ENCODE measurements around the gene NAA10. TPM values are rescaled to one million over a fixed set of nuclear protein-coding genes. Genes with fewer than 3 reads are reported as not detected.

NAA10 gene
- total RNA-seq, 2 donors from 2014 or later, result 30.3 to 74.7 TPM

- Histone ChIP-seq H3K4me1 (peaks cover 26% of the 10 kb centered on the region), H3K9me3 (no peaks in the 10 kb centered on the region), H3K27ac (peak overlapping the region; percentile 76 to 96 (median 88)), H3K27me3 (no peaks in the 10 kb centered on the region), H3K4me3 (peak overlapping the region in 1 of 2 donors; percentile 6), H3K36me3 (replicated peaks in 1 of 2; ENCODE audit: insufficient read depth in 1 of 2, low read depth in 2 of 2) (no peaks in the 10 kb centered on the region)
- TF ChIP-seq CTCF (IDR thresholded peaks at IDR 0.05) (peak in 1 of 7 experiments; percentile 11), POLR2A (IDR thresholded peaks at IDR 0.05) (peak; percentile 78 to 81 (median 80))
- 0% methylated on average over 16 to 40 of the region's 76 CpGs for WGBS, 2 donors
- ATAC-seq (peak; percentile 95), DNase-seq (peak; percentile 94 to 97 (median 96))
- intact Hi-C loops (cut with DNase I), result no loop called here
Observed at GRCh38 chrX:153927922-153928760, 6.7 kb downstream of the NAA10 start.

GRCh38 chrX:153927672-153927921 lies 7.2 kb downstream of the NAA10 start:
- intact Hi-C loops (cut with DNase I), result no loop called here
- no peak for DNase-seq
- ATAC-seq, result no peak
- Histone ChIP-seq H3K4me3 (peak overlapping the region in 1 of 2 donors; percentile 6), H3K27ac (peak overlapping the region; percentile 76 to 96 (median 88)), H3K36me3 (replicated peaks in 1 of 2; ENCODE audit: insufficient read depth in 1 of 2, low read depth in 2 of 2) (no peaks in the 10 kb centered on the region), H3K9me3 (no peaks in the 10 kb centered on the region), H3K4me1 (peaks cover 29% of the 10 kb centered on the region), H3K27me3 (no peaks in the 10 kb centered on the region)
- TF ChIP-seq CTCF (IDR thresholded peaks at IDR 0.05) (no peak), POLR2A (IDR thresholded peaks at IDR 0.05) (no peak)
- 0 to 1% methylated on average over 1 to 8 of the region's 8 CpGs for WGBS, 2 donors

DNA sequence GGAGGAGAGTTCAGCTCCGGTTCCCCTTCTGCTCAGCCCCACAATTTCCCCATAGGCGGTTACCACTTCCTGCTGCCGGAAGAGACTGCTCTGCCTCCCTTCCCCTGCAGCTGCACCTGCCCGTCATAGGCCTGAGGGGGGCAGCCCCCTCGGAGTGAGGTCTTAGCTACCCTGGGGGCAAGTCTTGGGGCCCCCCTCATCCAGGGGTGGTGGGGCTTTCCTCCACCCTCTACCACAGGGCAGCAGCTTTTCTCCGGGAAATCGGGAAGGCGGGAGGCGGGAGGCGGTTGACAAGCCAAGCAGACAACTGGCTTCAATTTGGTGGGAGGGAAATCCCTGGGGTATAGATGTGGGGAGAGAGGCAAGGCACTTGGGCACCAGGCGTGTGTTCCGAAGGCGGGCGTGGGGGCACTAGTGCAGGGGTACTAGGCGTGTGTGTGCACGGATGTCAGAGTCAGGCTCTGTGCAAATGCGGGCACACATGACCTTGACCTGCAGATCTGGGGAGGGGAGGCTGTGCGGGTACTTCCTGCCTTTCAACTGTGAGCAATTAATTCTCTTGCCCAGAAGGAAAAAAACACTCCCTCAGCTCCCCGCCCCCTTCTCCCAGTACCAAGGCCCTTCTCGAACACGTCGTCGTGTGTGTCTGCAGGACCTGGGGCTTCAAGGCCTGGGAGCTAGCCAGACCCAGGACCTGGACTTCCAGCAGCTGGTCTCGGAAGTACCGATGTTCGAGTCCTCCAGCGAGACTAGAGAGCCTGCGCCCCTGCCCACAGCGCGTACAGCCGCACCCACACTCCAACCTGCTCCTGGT lies 7.8 kb downstream of the NAA10 start:
- intact Hi-C loops (cut with DNase I), result no loop called here
- Histone ChIP-seq H3K4me1 (peaks cover 29% of the 10 kb centered on the region), H3K4me3 (peak overlapping the region in 1 of 2 donors; percentile 6), H3K27me3 (no peaks in the 10 kb centered on the region), H3K36me3 (replicated peaks in 1 of 2; ENCODE audit: insufficient read depth in 1 of 2, low read depth in 2 of 2) (no peaks in the 10 kb centered on the region), H3K27ac (peak overlapping the region; percentile 76 to 96 (median 88)), H3K9me3 (no peaks in the 10 kb centered on the region)
- 10 to 11% methylated on average over 13 to 22 of the region's 31 CpGs for WGBS, 2 donors
- ATAC-seq (no peak), DNase-seq (peak; percentile 26 to 62 (median 48))
- no peak for TF ChIP-seq CTCF (IDR thresholded peaks at IDR 0.05)
- TF ChIP-seq POLR2A (IDR thresholded peaks at IDR 0.05), result no peak

DNA sequence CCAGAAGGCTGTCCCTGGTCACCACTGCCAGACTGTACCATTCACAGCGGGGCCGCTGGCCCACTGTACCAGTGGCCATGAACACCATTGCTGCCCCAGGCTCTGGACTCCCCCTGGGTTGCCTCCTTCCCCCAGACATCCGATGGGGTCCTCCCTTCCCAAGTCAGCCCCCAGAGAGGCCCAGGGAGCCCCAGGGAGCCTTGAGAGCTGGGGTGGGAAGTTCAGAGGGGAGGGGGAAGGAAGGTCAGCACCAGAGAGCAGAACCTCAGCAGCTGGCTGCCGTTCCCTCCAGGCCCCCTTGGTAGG lies 8.3 kb downstream of the NAA10 start:
- intact Hi-C loops (cut with DNase I), result no loop called here
- no peaks in the 10 kb centered on the region for H3K27me3 ChIP-seq
- no peak for TF ChIP-seq CTCF (IDR thresholded peaks at IDR 0.05)
- no peaks in the 10 kb centered on the region for H3K9me3 ChIP-seq
- no peak for DNase-seq
- no peaks in the 10 kb centered on the region for H3K36me3 ChIP-seq (replicated peaks in 1 of 2; ENCODE audit: insufficient read depth in 1 of 2, low read depth in 2 of 2)
- H3K4me1 ChIP-seq, result peaks cover 29% of the 10 kb centered on the region
- H3K4me3 ChIP-seq, result no peak overlapping the region
- WGBS, 2 donors, result no CpG with 5 or more reads among the region's 4 CpGs
- no peak for ATAC-seq
- H3K27ac ChIP-seq, result peak overlapping the region in 3 of 4 donors; percentile 76 to 96 (median 95)

Measured in body of pancreas (tissue), 4 donors.